ENCODE results near the gene OXSR1.

The OXSR1 gene

GRCh38 chr3:38141173-38141951 is 24.0 kb upstream of the OXSR1 start:
- TF ChIP-seq SUZ12 (IDR thresholded peaks at IDR 0.05; ENCODE audit: extremely low read depth, insufficient read depth, insufficient read length) (no peak), YY1 (IDR thresholded peaks at IDR 0.05; ENCODE audit: insufficient read depth, insufficient read length) (no peak), ZNF274 (IDR thresholded peaks at IDR 0.05; ENCODE audit: low read depth, low read length) (no peak)
- Histone ChIP-seq H3K36me3 (ENCODE audit: insufficient read depth, insufficient read length, low read length) (peaks cover 18% of the 10 kb centered on the region), H3K27me3 (ENCODE audit: insufficient read depth, insufficient read length) (peaks cover 27% of the 10 kb centered on the region), H3K4me1 (ENCODE audit: insufficient read depth, insufficient read length) (peaks cover 14% of the 10 kb centered on the region), H3K9me3 (ENCODE audit: insufficient read depth, low read length) (no peaks in the 10 kb centered on the region), H3K4me3 (ENCODE audit: insufficient read length, low read depth) (no peak overlapping the region), H3K9ac (ENCODE audit: insufficient read length, low read depth) (no peak overlapping the region)
- DNase-seq (ENCODE audit: low read depth, low spot score): no peak

DNA sequence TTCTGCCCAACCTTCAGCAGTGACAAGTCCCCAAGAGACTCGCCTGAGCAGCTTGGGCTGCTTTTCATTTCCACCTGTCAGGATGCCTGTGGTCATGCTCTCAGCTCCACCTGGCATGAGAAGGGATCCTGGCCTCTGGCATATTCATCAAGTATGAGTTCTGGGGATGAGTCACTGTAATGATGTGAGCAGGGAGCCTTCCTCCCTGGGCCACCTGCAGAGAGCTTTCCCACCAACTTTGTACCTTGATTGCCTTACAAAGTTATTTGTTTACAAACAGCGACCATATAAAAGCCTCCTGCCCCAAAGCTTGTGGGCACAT is 23.4 kb upstream of the OXSR1 start:
- H3K4me1 ChIP-seq (ENCODE audit: insufficient read depth, insufficient read length): peaks cover 14% of the 10 kb centered on the region
- peaks cover 18% of the 10 kb centered on the region for H3K36me3 ChIP-seq (ENCODE audit: insufficient read depth, insufficient read length, low read length)
- no peak overlapping the region for H3K4me3 ChIP-seq (ENCODE audit: insufficient read length, low read depth)
- peaks cover 4% of the 10 kb centered on the region; the same call in 1 of the 2 replicates for H3K9me3 ChIP-seq (ENCODE audit: insufficient read depth, low read length)
- peaks cover 27% of the 10 kb centered on the region for H3K27me3 ChIP-seq (ENCODE audit: insufficient read depth, insufficient read length)
- TF ChIP-seq YY1 (IDR thresholded peaks at IDR 0.05; ENCODE audit: insufficient read depth, insufficient read length): no peak
- TF ChIP-seq ZNF274 (IDR thresholded peaks at IDR 0.05; ENCODE audit: low read depth, low read length): no peak
- TF ChIP-seq SUZ12 (IDR thresholded peaks at IDR 0.05; ENCODE audit: extremely low read depth, insufficient read depth, insufficient read length): no peak
- H3K9ac ChIP-seq (ENCODE audit: insufficient read length, low read depth): no peak overlapping the region
- no peak for DNase-seq (ENCODE audit: low read depth, low spot score)

GRCh38 chr3:38142959-38143358 is 22.4 kb upstream of the OXSR1 start:
- TF ChIP-seq SUZ12 (IDR thresholded peaks at IDR 0.05; ENCODE audit: extremely low read depth, insufficient read depth, insufficient read length): no peak
- no peak for TF ChIP-seq YY1 (IDR thresholded peaks at IDR 0.05; ENCODE audit: insufficient read depth, insufficient read length)
- no peak for TF ChIP-seq ZNF274 (IDR thresholded peaks at IDR 0.05; ENCODE audit: low read depth, low read length)
- no peak overlapping the region for H3K4me3 ChIP-seq (ENCODE audit: insufficient read length, low read depth)
- H3K9ac ChIP-seq (ENCODE audit: insufficient read length, low read depth): no peak overlapping the region
- peaks cover 25% of the 10 kb centered on the region for H3K27me3 ChIP-seq (ENCODE audit: insufficient read depth, insufficient read length)
- peaks cover 6% of the 10 kb centered on the region; the same call in 1 of the 2 replicates for H3K9me3 ChIP-seq (ENCODE audit: insufficient read depth, low read length)
- peaks cover 11% of the 10 kb centered on the region for H3K4me1 ChIP-seq (ENCODE audit: insufficient read depth, insufficient read length)
- peaks cover 18% of the 10 kb centered on the region for H3K36me3 ChIP-seq (ENCODE audit: insufficient read depth, insufficient read length, low read length)
- no peak for DNase-seq (ENCODE audit: low read depth, low spot score)

- no peak for TF ChIP-seq YY1 (IDR thresholded peaks at IDR 0.05; ENCODE audit: insufficient read depth, insufficient read length)
- no peak for TF ChIP-seq ZNF274 (IDR thresholded peaks at IDR 0.05; ENCODE audit: low read depth, low read length)
- TF ChIP-seq SUZ12 (IDR thresholded peaks at IDR 0.05; ENCODE audit: extremely low read depth, insufficient read depth, insufficient read length): no peak
- no peak overlapping the region for H3K4me3 ChIP-seq (ENCODE audit: insufficient read length, low read depth)
Observed at GRCh38 chr3:38143511-38143910, 21.8 kb upstream of the OXSR1 start.

GRCh38 chr3:38146504-38146903 is 18.8 kb upstream of the OXSR1 start:
- H3K36me3 ChIP-seq (ENCODE audit: insufficient read depth, insufficient read length, low read length): peaks cover 5% of the 10 kb centered on the region
- no peak overlapping the region for H3K4me3 ChIP-seq (ENCODE audit: insufficient read length, low read depth)
- TF ChIP-seq ZNF274 (IDR thresholded peaks at IDR 0.05; ENCODE audit: low read depth, low read length) (no peak), SUZ12 (IDR thresholded peaks at IDR 0.05; ENCODE audit: extremely low read depth, insufficient read depth, insufficient read length) (no peak), YY1 (IDR thresholded peaks at IDR 0.05; ENCODE audit: insufficient read depth, insufficient read length) (no peak)
- no peak overlapping the region for H3K9ac ChIP-seq (ENCODE audit: insufficient read length, low read depth)
- DNase-seq (ENCODE audit: low read depth, low spot score): no peak
- no peaks in the 10 kb centered on the region for H3K27me3 ChIP-seq (ENCODE audit: insufficient read depth, insufficient read length)
- peaks cover 6% of the 10 kb centered on the region; the same call in 1 of the 2 replicates for H3K9me3 ChIP-seq (ENCODE audit: insufficient read depth, low read length)
- no peaks in the 10 kb centered on the region for H3K4me1 ChIP-seq (ENCODE audit: insufficient read depth, insufficient read length)

More at GRCh38 chr3:38143511-38143910, 21.8 kb upstream of the OXSR1 start:
- peaks cover 6% of the 10 kb centered on the region; the same call in 1 of the 2 replicates for H3K9me3 ChIP-seq (ENCODE audit: insufficient read depth, low read length)
- peaks cover 20% of the 10 kb centered on the region for H3K27me3 ChIP-seq (ENCODE audit: insufficient read depth, insufficient read length)
- H3K9ac ChIP-seq (ENCODE audit: insufficient read length, low read depth): no peak overlapping the region
- H3K4me1 ChIP-seq (ENCODE audit: insufficient read depth, insufficient read length): peaks cover 9% of the 10 kb centered on the region
- peaks cover 18% of the 10 kb centered on the region for H3K36me3 ChIP-seq (ENCODE audit: insufficient read depth, insufficient read length, low read length)
- no peak for DNase-seq (ENCODE audit: low read depth, low spot score)

- Histone ChIP-seq H3K9me3 (ENCODE audit: insufficient read depth, low read length) (peaks cover 6% of the 10 kb centered on the region; the same call in 1 of the 2 replicates), H3K9ac (ENCODE audit: insufficient read length, low read depth) (no peak overlapping the region), H3K27me3 (ENCODE audit: insufficient read depth, insufficient read length) (no peaks in the 10 kb centered on the region), H3K4me3 (ENCODE audit: insufficient read length, low read depth) (no peak overlapping the region), H3K4me1 (ENCODE audit: insufficient read depth, insufficient read length) (no peaks in the 10 kb centered on the region), H3K36me3 (ENCODE audit: insufficient read depth, insufficient read length, low read length) (no peaks in the 10 kb centered on the region)
- no peak for DNase-seq (ENCODE audit: low read depth, low spot score)
- no peak for TF ChIP-seq ZNF274 (IDR thresholded peaks at IDR 0.05; ENCODE audit: low read depth, low read length)
- no peak for TF ChIP-seq SUZ12 (IDR thresholded peaks at IDR 0.05; ENCODE audit: extremely low read depth, insufficient read depth, insufficient read length)
- TF ChIP-seq YY1 (IDR thresholded peaks at IDR 0.05; ENCODE audit: insufficient read depth, insufficient read length): no peak
Observed at GRCh38 chr3:38147421-38147820, 17.9 kb upstream of the OXSR1 start.

- Histone ChIP-seq H3K9me3 (ENCODE audit: insufficient read depth, low read length) (peaks cover 6% of the 10 kb centered on the region; the same call in 1 of the 2 replicates), H3K36me3 (ENCODE audit: insufficient read depth, insufficient read length, low read length) (no peaks in the 10 kb centered on the region), H3K27me3 (ENCODE audit: insufficient read depth, insufficient read length) (no peaks in the 10 kb centered on the region), H3K4me3 (ENCODE audit: insufficient read length, low read depth) (no peak overlapping the region), H3K9ac (ENCODE audit: insufficient read length, low read depth) (no peak overlapping the region), H3K4me1 (ENCODE audit: insufficient read depth, insufficient read length) (no peaks in the 10 kb centered on the region)
- no peak for DNase-seq (ENCODE audit: low read depth, low spot score)
- no peak for TF ChIP-seq SUZ12 (IDR thresholded peaks at IDR 0.05; ENCODE audit: extremely low read depth, insufficient read depth, insufficient read length)
- no peak for TF ChIP-seq ZNF274 (IDR thresholded peaks at IDR 0.05; ENCODE audit: low read depth, low read length)
- TF ChIP-seq YY1 (IDR thresholded peaks at IDR 0.05; ENCODE audit: insufficient read depth, insufficient read length): no peak
Observed at GRCh38 chr3:38148311-38148882, 16.9 kb upstream of the OXSR1 start.

Data from NT2/D1 (cell line).